ENCODE measurements around the gene P2RX4. TPM values are rescaled to one million over a fixed set of nuclear protein-coding genes. Genes with fewer than 3 reads are reported as not detected.
A peak's percentile ranks its signal among the peaks of the same experiment; 100 is the strongest.
"Not testable (repeated sequence)": the region's sequence is repeated elsewhere in the genome, so short reads cannot be mapped to it uniquely, and the experiment has no call there.

The P2RX4 gene
- total RNA-seq, 1 experiment from 2014 or later, result 16.6 TPM

DNA sequence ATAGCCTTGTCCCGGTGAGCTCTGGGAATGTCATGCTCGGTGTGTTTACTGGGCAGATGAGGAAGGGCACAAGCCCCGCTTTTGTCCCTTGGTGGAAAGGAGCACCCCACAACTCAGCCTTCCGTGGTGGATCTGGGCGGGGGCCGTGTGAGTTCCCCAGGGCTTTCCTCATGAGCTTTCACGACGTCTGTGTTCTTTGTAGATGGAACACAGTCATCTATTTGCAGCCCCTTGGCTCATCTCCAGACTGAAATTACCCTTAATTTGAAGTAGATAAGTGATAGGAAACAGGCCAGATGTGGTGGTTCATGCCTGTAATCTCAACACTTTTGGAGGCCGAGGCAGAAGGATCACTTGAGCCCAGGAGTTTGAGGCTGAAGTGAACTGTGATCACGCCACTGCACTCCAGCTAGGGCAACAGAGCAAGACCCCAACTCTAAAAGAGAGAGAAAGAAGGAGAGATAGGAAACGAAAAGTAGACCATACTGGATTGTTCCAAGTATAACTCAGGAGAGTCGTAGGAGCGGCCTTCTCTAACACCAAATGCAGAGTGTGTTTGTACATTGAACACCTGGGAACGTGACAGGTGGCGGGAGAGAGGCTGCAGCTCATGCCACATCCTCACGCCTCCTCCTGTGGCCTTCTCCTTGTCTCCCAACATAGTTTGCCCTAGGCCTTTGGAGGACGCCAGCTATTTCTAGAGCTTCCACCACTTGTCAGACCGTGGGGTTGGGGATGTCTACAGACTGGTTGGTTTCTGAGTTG is 8.8 kb downstream of the P2RX4 start:
- no peak for DNase-seq (ENCODE audit: extremely low read depth, low read depth)

DNA sequence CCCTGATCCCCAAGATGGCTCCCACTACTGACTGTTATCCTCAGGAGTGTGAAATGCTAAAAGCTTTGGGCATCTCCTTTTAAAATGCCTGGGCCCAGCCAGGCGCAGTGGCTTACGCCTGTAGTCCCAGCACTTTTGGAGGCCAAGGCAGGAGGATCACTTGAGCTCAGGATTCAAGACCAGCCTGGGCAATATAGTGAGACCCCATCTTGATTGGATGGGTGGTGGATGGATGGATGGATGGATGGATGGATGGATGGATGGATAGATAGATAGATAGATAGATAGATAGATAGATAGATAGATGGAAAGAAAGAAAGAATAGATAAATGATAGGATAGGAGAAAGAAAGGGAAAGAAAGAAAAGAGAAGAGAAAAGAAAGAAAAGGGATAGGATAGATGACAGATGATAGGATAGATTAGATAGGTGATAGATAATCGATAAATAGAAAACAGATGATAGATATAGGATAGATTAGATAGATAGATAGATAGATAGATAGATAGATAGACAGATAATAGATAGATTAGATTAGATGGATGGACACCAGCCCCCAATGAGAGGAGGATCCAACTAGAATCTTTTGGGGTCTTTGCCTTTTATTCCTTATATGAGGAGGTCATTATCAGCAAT is 9.5 kb downstream of the P2RX4 start:
- DNase-seq (ENCODE audit: extremely low read depth, low read depth), result no peak

GRCh38 chr12:121222847-121223246 is 12.9 kb downstream of the P2RX4 start:
- DNase-seq (ENCODE audit: extremely low read depth, low read depth), result no peak

GRCh38 chr12:121223292-121224285 is 13.7 kb downstream of the P2RX4 start:
- DNase-seq (ENCODE audit: extremely low read depth, low read depth), result no peak

GRCh38 chr12:121224591-121224990 is 14.7 kb downstream of the P2RX4 start:
- DNase-seq (ENCODE audit: extremely low read depth, low read depth), result no peak

DNA sequence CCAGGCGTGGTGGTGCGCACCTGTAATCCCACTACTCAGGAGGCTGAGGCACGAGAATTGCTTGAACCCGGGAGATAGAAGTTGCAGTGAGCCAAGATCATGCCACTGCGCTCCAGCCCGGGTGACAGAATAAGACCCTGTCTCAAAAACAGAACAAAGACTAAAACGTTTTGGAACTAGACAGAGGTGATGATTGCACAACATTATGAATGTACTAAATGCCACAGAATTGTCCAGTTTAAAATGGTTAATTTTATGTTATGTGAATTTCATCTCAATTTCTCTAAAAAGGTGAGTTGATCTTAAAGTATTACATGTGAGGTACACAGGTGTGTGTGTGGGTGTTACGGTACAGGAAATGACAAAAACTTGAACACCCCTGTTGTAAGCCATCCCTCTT is 16.5 kb downstream of the P2RX4 start:
- no peak for DNase-seq (ENCODE audit: extremely low read depth, low read depth)

- DNase-seq (ENCODE audit: extremely low read depth, low read depth), result not testable (repeated sequence)
These were observed 16.9 kb downstream of the P2RX4 start for GRCh38 chr12:121226871-121227270.

DNA sequence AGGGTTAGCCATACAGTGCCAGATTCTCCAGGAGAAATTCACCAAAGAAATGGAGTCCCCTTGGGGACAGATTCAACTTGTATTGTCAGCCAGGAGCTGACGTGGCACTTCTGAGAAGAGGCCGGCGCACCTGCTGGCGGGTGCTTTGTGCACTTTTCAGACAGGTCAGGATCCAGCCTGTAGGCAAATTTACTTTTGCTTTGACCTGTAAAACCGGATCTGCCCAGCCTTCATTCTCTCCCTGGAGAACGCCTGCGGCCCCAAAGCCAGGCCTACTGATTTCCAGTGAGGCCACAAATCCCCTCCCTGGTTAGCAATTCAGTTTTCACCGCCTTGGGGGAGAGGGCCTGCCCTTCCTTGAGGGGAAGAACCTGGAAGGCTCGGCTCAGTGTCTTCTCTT is 17.4 kb downstream of the P2RX4 start:
- no peak for DNase-seq (ENCODE audit: extremely low read depth, low read depth)

DNA sequence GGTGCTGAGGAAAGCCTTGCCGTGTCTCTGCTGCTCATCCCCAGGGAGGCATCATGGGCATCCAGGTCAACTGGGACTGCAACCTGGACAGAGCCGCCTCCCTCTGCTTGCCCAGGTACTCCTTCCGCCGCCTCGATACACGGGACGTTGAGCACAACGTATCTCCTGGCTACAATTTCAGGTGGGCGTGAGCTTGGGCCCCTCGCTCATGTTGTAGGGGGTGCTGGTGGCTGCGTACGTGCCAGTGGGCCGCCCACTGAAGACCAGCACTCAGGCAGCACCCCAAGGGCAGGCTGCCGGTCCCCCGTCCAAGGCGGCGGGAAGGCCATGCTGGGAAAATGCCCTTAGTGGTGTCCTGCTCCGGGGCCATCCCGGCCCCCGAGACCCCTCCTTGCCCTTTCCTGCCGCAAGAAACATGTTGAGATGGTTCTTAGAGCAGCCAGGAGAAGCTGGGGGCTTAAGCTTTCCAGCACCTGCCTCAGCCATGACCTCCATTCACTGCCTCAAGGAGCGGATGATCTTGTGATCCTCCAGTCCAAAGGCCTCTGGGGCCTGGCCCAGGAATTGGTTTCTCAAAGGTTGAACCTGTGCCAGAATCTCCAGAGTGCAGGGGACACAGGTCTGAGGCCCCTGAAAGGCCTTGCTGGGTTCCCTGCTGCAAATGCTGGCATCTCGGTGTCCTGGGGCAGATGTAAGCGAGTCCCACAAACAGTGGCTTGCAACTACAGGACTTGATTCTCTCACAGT is 19.2 kb downstream of the P2RX4 start:
- DNase-seq (ENCODE audit: extremely low read depth, low read depth), result no peak

GRCh38 chr12:121229826-121230537 is 20.1 kb downstream of the P2RX4 start:
- DNase-seq (ENCODE audit: extremely low read depth, low read depth), result peak; percentile 64

GRCh38 chr12:121230538-121230907 is 20.6 kb downstream of the P2RX4 start:
- no peak for DNase-seq (ENCODE audit: extremely low read depth, low read depth)

DNA sequence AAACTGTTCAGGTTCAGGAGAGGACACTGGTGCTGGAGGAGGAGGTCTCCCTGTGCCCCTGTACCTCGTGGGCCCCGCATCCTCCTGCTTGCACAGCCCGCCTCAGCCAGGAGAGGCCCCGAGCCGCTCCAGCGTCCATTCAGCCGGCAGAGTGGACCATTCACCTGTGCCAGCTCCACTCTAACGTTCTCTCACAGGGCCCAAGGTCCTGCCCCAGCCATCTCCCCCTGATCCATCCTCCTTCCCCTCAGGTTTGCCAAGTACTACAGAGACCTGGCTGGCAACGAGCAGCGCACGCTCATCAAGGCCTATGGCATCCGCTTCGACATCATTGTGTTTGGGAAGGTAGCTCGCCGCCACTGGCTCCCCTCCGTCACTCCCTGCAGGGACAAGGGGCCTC is 22.2 kb downstream of the P2RX4 start:
- no peak for DNase-seq (ENCODE audit: extremely low read depth, low read depth)

- DNase-seq (ENCODE audit: extremely low read depth, low read depth), result no peak
These were observed 23.2 kb downstream of the P2RX4 start for GRCh38 chr12:121232977-121233627.

- DNase-seq (ENCODE audit: extremely low read depth, low read depth), result no peak
These were observed 23.7 kb downstream of the P2RX4 start for GRCh38 chr12:121233628-121234020.

DNA sequence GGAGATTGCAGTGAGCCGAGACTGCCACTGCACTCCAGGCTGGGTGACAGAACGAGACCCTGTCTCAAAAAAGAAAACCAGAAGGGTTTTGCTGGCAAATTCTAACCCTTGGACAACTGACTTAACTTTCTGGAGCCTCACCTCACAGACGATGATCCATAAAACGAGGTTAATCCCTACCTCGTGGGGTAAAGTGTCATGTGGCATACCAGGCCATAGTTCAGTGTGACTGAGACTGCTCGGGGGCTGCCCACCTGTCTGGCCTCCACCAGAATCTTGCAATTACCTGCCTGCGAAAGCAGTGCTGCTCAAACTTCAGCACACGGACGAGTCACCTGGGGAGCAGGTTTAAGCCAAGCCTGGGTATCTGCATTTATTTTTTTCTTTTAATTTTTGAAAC is 26.8 kb downstream of the P2RX4 start:
- no peak for DNase-seq (ENCODE audit: extremely low read depth, low read depth)

DNA sequence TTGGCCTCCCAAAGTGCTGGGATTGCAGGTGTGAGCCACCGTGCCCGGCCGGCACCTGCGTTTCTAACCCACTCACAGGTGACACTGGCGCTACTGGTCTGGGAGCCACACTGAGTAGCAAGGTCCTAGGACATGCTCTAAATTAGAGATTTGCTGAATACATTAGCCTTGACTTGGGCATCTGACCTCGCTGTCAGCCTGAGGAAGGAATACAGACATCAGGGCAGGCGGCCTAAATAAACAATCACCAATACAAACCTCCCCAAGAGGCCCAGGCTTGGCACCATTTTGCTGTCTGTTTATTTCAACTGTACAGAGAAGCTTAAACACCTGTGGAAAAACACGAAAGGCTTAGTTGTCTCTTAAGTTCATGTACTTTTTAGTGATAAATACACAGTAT is 27.5 kb downstream of the P2RX4 start:
- DNase-seq (ENCODE audit: extremely low read depth, low read depth), result no peak

DNA sequence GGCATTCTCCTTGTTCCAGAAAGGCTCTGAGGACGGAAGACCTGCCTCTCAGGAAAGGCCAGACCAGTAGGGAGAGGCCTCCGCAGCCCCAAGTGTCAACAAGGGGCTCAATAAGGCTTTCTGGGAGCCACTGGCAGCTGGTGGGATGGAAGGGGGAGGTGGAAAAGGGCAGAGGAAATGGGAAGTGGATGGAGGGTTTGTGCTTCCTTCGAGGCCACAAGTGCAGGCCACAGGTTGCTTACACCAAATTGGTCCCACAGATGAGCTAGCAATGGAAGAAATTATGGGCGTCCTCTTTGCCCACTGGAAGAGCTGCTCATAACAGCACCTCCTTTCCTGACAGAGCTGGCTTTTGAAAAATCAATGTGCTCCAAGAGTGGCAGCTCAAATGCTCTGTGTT is 28.2 kb downstream of the P2RX4 start:
- no peak for DNase-seq (ENCODE audit: extremely low read depth, low read depth)

DNA sequence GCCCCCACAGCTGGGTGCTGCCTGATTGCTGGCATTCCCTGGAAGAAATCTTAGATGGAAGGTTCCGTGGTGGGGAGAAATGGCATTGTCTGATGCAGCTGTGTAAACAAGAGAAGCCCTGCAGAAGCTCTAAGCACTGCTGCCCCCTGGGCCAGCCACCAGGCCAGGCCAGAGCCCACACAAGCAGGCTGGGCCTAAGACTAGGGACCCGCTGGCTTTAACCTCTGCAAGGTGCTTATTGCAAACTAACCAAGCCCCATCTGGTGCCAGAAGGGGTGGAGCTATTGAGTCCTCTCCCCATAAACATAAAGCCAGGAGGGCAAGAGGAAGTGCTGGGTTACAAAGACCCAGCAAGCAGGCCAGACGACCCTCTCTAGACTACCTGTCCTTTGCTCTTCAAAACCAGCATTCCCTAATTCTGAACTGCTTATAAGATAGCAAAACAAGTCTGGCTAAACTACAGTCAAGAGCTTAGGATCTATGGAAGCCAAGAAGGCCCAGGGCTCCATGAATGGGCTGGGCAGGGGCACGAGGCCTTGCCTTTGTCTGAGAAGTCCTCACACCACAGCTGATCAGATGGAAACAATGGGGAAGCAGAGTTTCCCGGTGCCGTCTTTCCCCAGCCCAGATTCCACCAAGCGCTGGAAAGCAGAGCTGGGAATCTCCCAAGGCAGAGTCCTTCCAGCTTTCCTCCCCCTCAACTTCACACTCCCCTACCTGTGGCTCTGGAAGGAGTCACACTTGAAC is 28.8 kb downstream of the P2RX4 start:
- no peak for DNase-seq (ENCODE audit: extremely low read depth, low read depth)

All from NCI-H460 (cell line).